Measurements from ENCODE around the gene GULP1.

GRCh38 chr2:188598551-188598950 is 306.9 kb downstream of the GULP1 start:
- TF ChIP-seq TAF15 (IDR thresholded peaks at IDR 0.05; ENCODE audit: low read depth, low read length, poor library complexity, severe bottlenecking) (no peak), PCBP1 (IDR thresholded peaks at IDR 0.05; ENCODE audit: borderline replicate concordance, low read depth, low read length) (no peak), CTCF (CRISPR knock-in tag; IDR thresholded peaks at IDR 0.05) (no peak), IRF9 (CRISPR knock-in tag; IDR thresholded peaks at IDR 0.05; ENCODE audit: borderline replicate concordance) (no peak)

All from HepG2 (cell line).